ENCODE results near the gene HDAC7.

The HDAC7 gene

GRCh38 chr12:47835831-47836155, 16.1 kb upstream of the HDAC7 start:
- Histone ChIP-seq H3K9me3 (ENCODE audit: severe bottlenecking) (no peaks in the 10 kb centered on the region), H3K27me3 (ENCODE audit: insufficient read depth, low read depth, severe bottlenecking) (no peaks in the 10 kb centered on the region), H3K27ac (no peak overlapping the region), H3K36me3 (no peaks in the 10 kb centered on the region), H3K4me3 (ENCODE audit: low read depth, low read length) (no peak overlapping the region)
- TF ChIP-seq CTCF (IDR thresholded peaks at IDR 0.05; ENCODE audit: low read depth, low read length): no peak
- no peak for DNase-seq

- H3K9me3 ChIP-seq (ENCODE audit: severe bottlenecking): no peaks in the 10 kb centered on the region
- no peaks in the 10 kb centered on the region for H3K27me3 ChIP-seq (ENCODE audit: insufficient read depth, low read depth, severe bottlenecking)
- no peak for TF ChIP-seq CTCF (IDR thresholded peaks at IDR 0.05; ENCODE audit: low read depth, low read length)
- no peak overlapping the region for H3K27ac ChIP-seq
- no peak overlapping the region for H3K4me3 ChIP-seq (ENCODE audit: low read depth, low read length)
- H3K36me3 ChIP-seq: no peaks in the 10 kb centered on the region
- DNase-seq: no peak
Measured at GRCh38 chr12:47835006-47835830, 15.5 kb upstream of the HDAC7 start.

- Histone ChIP-seq H3K4me3 (ENCODE audit: low read depth, low read length) (no peak overlapping the region), H3K36me3 (no peaks in the 10 kb centered on the region), H3K27ac (no peak overlapping the region), H3K9me3 (ENCODE audit: severe bottlenecking) (no peaks in the 10 kb centered on the region), H3K27me3 (ENCODE audit: insufficient read depth, low read depth, severe bottlenecking) (no peaks in the 10 kb centered on the region)
- no peak for DNase-seq
- no peak for TF ChIP-seq CTCF (IDR thresholded peaks at IDR 0.05; ENCODE audit: low read depth, low read length)
Measured at GRCh38 chr12:47834199-47834903, 14.6 kb upstream of the HDAC7 start.

- Histone ChIP-seq H3K4me3 (ENCODE audit: low read depth, low read length) (no peak overlapping the region), H3K36me3 (no peaks in the 10 kb centered on the region), H3K27ac (no peak overlapping the region), H3K9me3 (ENCODE audit: severe bottlenecking) (no peaks in the 10 kb centered on the region), H3K27me3 (ENCODE audit: insufficient read depth, low read depth, severe bottlenecking) (no peaks in the 10 kb centered on the region)
- no peak for TF ChIP-seq CTCF (IDR thresholded peaks at IDR 0.05; ENCODE audit: low read depth, low read length)
- no peak for DNase-seq
Measured at GRCh38 chr12:47833591-47834012, 13.9 kb upstream of the HDAC7 start.

- no peak for TF ChIP-seq CTCF (IDR thresholded peaks at IDR 0.05; ENCODE audit: low read depth, low read length)
- DNase-seq: no peak
- H3K27ac ChIP-seq: no peak overlapping the region
Measured at GRCh38 chr12:47832263-47832933, 12.7 kb upstream of the HDAC7 start.

More at GRCh38 chr12:47832263-47832933, 12.7 kb upstream of the HDAC7 start:
- Histone ChIP-seq H3K27me3 (ENCODE audit: insufficient read depth, low read depth, severe bottlenecking) (no peaks in the 10 kb centered on the region), H3K9me3 (ENCODE audit: severe bottlenecking) (no peaks in the 10 kb centered on the region), H3K4me3 (ENCODE audit: low read depth, low read length) (no peak overlapping the region), H3K36me3 (no peaks in the 10 kb centered on the region)
